GM18861 (cell line): Measurements from ENCODE around the gene WWC2.

Experiments
- ATAC-seq: cut with Tn5 transposase; IDR thresholded peaks from one replicate; pipeline ENCODE4 v1.9.1; 2021; ENCODE audit not compliant: unreplicated experiment

The WWC2 gene

DNA sequence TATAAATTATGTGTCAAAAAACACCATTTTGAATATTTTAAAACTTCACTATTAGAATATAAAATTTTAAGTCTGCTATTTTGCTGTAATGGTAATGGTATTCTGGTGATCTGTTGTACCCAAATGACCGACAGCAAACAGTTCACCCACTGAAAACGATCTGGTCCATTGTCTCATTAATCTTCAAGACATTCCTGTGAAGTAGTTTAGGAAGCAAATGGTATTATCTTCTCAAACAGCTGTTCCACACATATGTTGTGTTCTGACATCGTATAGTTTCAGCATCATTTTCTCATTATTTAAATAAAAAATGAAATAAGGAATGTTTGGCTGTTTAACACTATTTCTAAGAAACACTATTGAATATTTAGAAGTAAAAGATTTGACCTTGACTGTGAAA is 98.1 kb downstream of the WWC2 start:
- no peak for ATAC-seq

DNA sequence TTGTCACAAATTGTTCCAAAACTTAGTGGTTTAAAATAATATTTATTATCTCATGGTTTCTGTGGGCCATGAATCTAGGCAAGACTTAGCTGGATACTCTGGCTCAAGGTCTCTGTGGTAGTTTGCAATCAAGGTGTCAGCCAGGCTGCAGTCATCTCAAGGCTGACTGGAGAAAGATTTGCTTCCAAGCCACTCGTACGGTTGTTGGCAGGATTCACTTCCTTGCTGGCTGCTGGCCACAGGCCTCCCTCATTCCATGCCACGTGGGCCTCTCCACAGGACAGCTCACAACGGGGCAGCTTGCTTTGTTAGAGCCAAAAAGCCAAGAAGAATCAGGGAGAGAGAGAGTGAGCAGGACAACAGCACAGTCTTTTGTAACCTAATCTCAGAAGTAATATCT is 101.4 kb downstream of the WWC2 start:
- no peak for ATAC-seq

DNA sequence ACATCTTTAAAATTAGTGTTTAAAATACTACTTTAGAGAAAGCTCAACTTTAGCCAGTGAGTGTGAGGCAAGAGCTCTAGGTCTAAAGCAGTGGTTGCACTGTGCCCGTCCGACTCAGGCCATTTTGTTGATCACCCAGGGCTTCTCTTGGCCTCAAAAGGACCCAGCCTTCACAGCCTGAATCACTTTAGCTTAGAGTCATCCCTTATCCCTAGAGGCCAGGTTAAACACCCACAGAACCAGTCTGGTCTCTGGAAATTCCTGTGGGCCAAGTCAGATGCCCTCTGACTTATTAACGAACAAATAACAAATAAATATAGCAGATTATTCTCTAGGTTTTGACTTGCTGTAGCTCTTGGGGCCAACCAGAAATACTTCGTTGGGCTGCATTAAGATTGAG is 102.3 kb downstream of the WWC2 start:
- ATAC-seq = no peak

DNA sequence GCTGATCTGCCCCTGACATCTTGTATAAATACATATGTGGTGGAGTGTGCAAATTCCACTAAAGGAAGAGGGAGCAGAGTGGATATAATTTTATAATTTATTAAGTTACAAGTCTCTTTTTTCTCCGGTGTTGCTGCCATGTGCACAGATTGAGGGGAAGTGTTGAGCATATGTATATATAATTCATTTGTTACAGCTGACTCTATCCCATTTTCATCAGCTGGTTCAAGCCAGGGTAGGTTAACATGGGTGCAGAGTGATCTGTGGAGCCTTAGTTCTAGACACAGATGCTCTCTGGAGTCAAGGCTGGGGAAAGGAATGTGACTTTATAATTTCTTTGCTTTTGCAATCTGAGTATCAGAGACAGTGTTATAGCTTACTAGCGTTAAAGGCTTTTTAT is 103.5 kb downstream of the WWC2 start:
- ATAC-seq = no peak

DNA sequence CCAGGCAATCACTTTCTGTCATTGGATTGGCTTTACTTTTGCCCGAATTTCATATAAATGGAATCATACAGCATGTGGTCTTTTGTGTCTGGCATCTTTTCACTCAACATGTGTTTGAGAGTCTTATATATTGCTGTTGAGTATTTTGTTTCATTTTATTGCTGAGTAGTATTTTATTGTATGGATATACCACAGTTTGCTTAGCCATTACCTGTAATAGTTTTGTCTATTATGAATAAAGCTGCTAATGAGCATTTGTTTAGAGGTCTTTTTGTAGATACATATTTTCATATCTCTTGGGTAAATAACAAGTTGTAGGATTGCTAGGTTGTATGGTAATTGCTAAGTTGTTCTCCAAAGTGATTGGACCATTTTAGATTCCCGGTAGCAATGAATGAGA is 105.7 kb downstream of the WWC2 start:
- no peak for ATAC-seq

DNA sequence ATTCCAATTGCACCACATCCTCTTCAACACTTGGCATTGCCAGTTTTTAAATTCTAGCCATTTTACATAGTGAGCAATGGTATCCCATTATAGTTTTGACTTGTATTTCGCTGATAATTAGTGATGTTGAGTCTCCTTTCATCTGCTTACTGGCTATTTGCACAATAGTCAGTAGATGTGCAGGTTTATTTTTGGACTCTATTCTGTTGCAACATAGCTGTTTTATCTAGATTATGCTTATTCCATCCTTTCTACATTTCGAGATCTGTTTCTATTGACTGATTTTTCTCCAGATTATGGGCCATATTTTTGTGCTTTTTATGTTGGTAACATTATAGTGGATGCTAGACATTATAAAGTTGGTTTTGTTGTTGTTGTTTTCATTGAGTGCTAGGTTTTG is 106.1 kb downstream of the WWC2 start:
- no peak for ATAC-seq

DNA sequence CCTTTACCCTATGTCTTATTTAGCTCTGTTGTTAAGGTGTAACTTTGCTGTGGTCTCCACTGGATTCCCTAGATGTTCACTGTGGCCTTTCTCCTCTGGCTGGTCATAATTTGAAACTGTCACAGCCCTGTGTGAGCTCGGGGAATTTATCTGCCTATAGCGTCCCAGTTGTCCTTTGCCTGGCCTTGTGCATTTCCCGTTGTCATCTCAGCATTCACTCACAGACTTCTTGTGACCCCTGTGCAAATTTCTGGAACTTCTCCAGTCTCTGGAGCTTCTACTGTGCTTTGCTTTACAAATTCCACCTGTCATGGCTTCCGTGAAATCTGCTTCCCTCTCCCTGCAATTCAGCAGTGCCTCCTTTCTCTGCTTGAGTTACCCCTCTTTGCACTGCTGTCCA is 106.7 kb downstream of the WWC2 start:
- no peak for ATAC-seq

DNA sequence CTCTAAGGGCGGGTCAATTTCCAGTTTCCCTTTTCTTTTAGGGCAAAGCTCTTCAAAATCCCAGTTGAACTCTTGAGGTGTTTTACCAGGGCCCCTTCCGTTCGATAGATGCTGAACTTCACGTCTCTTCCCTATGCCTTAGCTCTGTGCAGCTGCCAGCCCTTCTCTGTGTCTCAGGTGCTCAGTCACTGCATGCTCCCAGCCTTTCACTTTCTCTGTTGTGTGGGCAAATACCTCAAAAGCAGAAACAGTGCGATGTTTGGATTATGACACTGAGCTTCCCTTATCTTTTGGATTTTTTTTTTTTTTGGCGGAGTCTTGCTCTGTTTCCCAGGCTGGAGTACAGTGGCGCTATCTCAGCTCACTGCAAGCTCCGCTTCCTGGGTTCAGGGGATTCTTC is 112.5 kb downstream of the WWC2 start:
- no peak for ATAC-seq

DNA sequence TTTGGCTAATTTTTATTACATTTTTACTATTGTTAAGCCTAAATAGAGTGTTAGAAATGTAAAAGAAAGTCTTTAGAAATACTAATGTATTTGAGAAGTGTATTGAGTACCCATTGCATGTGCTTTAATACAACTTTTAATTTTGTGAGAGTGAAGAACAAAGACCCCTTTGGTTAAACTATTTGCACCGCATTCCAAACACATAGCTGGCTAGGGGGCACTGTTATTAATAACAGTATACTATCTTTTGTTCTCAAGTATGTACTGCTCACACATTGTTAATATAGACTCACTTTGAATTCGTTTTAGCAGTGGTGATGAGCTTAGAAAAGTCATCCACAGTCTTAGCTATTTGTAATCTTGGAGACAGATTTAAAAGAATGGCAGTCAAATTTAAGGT is 114.9 kb downstream of the WWC2 start:
- no peak for ATAC-seq

DNA sequence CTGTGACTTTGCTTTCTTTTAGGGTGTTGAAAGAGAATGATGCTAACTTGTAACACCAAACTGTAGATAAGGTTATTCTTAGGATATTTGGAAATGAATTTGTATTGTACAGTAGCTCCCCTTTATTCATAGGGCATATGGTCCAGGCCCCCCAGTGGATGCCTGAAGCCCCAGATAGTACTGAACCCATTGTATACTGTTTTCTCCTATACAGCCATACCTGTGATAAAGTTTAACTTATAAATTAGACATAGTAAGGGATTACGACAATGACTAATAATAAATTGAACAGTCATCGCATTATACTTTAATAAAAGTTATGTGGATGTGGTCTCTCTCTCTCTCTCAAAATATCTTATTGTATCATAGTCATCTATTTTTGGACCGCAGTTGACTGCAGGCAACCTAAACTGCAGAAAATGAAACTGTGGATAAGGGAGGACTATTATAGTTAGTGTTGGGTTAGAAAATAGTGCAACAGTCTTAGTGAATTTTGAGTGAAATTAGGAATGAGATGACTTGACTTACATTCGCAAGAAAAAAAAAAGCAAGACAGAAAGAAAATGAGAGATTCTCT is 115.9 kb downstream of the WWC2 start:
- ATAC-seq = no peak

DNA sequence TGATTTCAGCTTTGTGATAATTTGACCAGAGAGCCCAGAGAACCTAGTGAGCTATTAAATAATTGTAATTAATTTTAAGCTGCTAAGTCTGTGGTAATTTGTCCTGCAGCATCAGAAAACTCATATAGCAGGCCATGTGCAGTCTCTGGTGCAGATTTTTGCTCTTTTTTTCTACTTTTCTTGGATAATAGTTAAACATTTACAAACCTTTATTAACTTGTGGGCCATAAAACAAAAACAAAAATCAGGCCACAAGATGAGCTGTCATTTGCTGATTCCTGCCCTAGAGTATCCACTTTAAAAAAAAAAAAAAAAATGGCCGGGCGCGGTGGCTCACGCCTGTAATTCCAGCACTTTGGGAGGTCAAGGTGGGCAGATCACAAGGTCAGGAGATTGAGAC is 121.2 kb downstream of the WWC2 start:
- ATAC-seq = no peak

DNA sequence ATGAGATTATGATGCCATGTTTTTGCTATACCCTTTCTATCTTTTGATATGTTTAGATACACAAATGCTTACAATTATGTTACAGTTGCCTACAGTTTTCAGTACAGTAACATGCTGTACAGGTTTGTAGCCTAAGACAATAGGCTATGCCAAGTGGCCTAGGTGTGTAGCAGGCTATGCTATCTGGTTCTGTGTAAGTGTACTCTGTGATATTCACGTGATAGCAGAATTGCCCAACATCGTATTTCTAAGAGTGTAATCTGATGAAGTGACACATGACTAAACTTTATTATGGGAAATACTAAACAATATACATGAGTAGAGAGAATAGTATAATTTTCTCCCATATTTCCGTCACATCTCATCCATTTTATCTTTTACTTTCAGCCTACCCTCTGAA is 124.0 kb downstream of the WWC2 start:
- ATAC-seq = no peak

DNA sequence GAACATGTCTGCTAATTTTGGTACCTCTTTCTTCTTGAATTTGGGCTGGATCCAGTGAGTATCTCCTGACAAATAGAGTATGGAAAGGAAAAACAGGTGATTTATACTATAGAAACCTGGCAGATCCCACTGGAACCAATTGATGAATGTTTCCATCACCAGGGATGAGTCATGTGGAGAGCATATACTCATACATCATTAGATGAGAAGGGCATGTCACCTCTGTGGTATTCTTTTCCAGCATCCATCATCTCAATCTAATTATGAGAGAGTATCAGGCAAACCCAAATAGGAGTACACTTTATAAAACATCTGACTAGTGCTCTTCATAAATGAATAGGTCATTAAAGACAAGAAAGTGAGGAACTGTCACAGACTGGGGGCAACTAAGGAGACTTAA is 130.3 kb downstream of the WWC2 start:
- no peak for ATAC-seq

DNA sequence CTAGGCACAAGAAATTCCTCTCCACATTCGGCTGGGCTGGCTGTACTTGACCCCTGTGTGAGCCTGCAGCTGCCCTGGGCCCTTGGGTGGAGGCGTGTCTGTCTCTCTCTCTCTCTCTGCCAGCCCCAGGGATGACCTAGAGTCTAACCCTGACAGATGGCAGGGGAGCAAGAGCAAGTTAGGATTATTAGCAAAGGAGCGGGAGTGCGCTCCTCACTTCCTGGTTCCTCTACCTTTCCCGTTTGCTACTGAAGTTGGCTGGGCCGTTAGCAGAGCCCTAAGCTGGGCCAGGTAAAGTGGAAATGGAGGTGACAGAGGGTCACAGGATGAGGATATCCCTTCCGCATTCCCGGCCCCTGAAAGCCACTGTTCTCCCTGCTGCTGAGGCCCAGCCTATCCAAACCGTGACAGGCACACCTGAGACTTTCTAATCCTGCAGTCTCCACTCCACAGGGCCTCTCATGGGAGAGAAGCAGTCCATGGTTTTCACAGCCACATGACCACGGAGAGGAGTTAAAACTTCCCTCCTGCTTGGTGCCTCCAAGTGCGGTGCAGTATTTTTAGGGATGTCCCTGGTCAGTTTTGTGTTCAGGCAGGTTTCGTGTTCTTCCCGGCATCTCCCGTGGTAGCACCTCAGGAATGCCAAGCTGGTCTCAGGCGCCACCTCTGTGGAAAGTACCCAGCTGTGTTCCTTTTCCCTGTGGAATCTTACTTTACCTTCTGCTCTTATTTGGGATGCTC is 141.7 kb downstream of the WWC2 start:
- no peak for ATAC-seq

DNA sequence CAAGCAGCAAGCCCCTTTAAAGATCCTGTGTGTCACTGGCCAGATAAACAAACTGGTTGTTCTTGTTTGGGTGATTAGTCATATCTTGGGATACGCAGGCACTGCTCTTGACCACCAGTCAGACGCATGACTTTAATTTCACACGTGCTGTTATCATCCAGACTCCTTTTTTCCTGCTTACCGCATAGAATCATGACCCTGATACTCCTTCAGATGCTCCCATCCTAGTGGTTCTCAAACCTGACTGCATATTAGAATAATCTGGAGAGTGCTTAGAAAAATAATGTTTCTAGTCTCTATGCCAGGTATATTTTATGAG is 142.2 kb downstream of the WWC2 start:
- no peak for ATAC-seq

DNA sequence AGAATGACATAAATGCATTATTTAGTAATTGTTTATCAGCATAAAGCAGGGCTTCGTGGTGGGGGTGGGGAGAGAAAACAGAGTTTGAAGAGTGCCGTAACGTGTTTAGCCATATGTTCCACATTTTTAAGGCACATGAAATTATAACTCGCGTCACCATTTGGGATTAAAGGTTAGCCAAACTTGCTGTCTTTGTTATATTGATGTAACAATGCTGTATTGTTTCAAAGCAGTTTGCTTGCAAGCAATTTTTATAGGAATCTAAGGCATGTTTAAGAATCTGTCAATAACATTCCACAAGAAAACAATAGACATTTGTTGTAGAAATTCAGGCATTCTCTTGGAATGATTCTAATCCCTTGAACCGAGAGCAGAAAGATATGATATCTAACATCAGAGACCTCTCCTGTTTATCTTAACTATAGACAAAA is 142.7 kb downstream of the WWC2 start:
- ATAC-seq = no peak

DNA sequence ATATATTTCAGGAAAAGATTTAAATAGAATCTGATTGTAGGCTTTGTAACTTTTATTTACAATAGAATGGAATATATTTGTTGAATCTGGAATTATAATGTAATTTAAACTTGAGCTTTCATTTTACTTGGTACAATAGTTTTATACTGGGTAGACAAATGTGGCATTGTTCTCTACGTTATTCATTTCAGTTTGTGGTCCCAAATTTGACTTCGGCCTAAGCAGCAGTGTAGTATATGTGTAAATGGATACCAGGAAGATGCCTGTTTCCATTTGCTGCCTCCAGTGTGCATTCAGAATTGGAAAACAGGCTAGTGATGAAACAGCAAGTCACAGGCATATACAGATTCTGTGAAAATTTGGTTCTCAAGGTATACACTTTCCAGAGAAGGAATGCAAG is 143.2 kb downstream of the WWC2 start:
- ATAC-seq = no peak

DNA sequence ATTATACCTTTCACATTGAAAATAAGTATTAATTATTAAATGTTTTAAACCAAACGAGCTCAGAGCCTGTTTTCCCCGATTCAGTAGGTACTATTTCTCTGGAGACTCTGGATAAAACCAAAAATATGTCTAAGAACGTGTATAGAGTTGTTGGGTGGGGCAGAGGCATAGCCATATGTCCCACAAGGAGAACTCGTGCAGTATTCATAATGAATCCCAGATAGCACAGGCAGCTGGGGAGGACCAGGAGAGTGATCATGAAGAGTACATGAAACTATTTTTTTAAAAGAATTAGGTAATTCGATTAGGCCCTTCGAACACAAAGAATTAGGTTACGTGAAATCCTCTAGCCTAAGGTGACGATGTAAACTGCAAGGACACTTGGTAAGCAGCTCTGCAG is 145.0 kb downstream of the WWC2 start:
- ATAC-seq = no peak

DNA sequence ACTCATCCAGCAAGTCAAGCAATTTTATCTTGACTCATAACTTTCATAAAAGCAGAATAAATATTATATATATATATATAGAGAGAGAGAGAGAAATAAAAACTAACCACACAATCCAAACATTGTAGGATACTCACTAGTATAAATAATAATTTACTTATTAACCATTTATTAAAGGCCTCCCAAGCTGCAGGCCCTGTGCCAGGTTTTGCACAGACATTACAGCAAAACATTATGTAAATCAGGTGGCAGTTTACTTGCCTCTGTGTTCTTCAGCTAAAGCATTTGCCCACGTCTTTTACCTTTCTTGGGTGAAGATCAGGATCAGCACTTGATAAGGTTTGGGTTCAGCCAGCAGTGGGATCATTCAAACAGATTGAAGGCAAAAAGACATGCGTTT is 145.4 kb downstream of the WWC2 start:
- no peak for ATAC-seq

DNA sequence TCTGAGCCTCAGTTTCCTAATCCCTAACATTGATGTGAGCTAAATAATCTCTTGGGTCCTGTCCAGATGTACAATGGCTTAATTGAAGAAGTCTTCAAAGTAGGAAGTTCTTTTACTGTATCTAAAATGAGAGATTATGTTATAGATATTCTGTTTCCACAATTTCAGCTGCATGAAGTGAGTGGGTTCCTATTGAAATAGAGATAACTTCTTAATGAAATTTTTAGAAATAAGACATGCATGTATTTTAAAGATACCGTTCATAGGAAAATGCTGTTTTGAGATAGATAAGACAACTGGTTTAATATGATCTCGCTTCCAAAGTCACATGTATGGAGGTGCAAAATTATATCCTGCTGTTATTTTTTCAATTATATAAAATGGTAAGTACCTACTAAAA is 149.1 kb downstream of the WWC2 start:
- ATAC-seq = no peak

DNA sequence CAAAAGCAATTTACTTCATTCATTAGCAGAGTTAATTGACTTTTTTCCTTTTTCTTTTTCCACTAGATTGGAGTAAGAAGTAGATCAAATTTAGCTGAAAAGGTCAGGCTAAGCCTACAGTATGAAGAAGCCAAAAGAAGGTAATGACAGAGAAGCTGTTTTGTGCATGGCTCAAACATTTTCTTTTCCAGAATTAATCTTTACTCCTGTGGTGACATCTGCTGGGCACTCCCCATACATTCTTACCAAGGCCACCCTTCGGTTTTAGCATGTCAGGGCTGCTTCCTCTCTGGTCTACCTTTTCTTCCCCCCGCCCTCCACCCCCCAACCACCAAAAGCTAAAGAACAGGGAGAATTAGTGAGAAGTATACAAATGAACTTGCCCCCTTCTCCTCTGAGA is 150.8 kb downstream of the WWC2 start:
- peak; percentile 74 for ATAC-seq

DNA sequence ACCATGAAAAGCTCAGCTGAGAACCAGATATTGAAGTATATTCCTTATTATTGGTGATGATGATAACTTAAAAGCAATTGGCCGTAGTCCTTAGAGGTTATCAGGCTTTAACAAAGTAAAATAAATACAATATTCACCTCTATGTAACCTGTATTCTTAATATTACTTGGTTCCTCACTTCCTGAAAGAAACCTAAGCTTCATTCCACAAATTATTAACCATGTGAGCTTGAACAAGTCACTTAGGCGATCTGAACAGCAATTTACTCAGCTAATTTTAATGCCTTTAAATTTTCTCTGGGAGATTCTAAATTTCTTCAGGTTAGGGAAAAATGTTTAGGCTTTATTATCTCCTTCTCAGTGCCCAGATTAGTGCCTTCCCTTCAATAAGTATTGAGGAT is 151.8 kb downstream of the WWC2 start:
- no peak for ATAC-seq

DNA sequence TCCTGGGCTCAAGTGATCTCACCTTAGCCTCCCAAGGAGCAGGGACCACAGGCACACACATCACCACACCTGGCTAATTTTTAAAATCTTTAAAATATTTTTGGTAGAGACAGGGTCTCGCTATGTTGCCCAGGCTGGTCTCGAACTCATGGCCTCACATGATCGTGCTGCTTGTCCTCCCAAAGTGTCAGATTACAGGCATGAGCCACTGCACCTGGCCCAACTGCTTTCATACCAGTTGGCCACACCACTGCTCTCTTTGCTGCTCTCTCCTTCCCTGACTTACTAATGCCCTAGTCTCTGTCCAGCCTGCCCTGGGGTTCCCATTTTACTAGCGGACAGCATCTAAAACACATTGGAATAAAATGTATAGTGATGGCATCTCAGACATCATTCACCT is 153.9 kb downstream of the WWC2 start:
- no peak for ATAC-seq
